Measurements from ENCODE around the gene PGK1. TPM values are rescaled to one million over a fixed set of nuclear protein-coding genes. Genes with fewer than 3 reads are reported as not detected.
"Not testable (repeated sequence)": the region's sequence is repeated elsewhere in the genome, so short reads cannot be mapped to it uniquely, and the experiment has no call there.

PGK1 gene
- total RNA-seq, 2 experiments from 2014 or later = 1,246 to 1,264 TPM

GRCh38 chrX:78131117-78131516 is 27.1 kb downstream of the PGK1 start:
- Mint-ChIP-seq H3K36me3 (peaks cover 10% of the 10 kb centered on the region), H3K27ac (peak overlapping the region; percentile 48), H3K9me3 (no peaks in the 10 kb centered on the region), H3K27me3 (no peaks in the 10 kb centered on the region), H3K4me1 (peaks cover 4% of the 10 kb centered on the region), H3K4me3 (no peak overlapping the region)
- DNase-seq = no peak

GRCh38 chrX:78133238-78133960 is 29.4 kb downstream of the PGK1 start:
- no peaks in the 10 kb centered on the region for H3K9me3 Mint-ChIP-seq
- H3K4me1 Mint-ChIP-seq = peaks cover 3% of the 10 kb centered on the region
- H3K4me3 Mint-ChIP-seq = no peak overlapping the region
- H3K36me3 Mint-ChIP-seq = peaks cover 9% of the 10 kb centered on the region
- H3K27ac Mint-ChIP-seq = no peak overlapping the region
- no peak for DNase-seq
- no peaks in the 10 kb centered on the region for H3K27me3 Mint-ChIP-seq

GRCh38 chrX:78139160-78140123 is 35.4 kb downstream of the PGK1 start, which contains the start of gene TAF9B:
Gene TAF9B, minus strand, starts transcription at chrX:78139650. Its CDS starts 39 bp downstream, at chrX:78139611.
- H3K4me1 Mint-ChIP-seq = peaks cover 3% of the 10 kb centered on the region
- peak; percentile 83 for DNase-seq
- H3K27me3 Mint-ChIP-seq = no peaks in the 10 kb centered on the region
- peaks cover 1% of the 10 kb centered on the region for H3K36me3 Mint-ChIP-seq
- peaks cover 4% of the 10 kb centered on the region for H3K9me3 Mint-ChIP-seq
- peak within 1 kb of the TSS; percentile 90 for H3K4me3 Mint-ChIP-seq
- peak within 1 kb of the TSS; percentile 91 for H3K27ac Mint-ChIP-seq

GRCh38 chrX:78140206-78140605 is 36.2 kb downstream of the PGK1 start:
- H3K4me3 Mint-ChIP-seq = peak overlapping the region; percentile 90
- peaks cover 3% of the 10 kb centered on the region for H3K4me1 Mint-ChIP-seq
- no peak for DNase-seq
- H3K9me3 Mint-ChIP-seq = peaks cover 4% of the 10 kb centered on the region
- peak overlapping the region; percentile 66 for H3K27ac Mint-ChIP-seq
- no peaks in the 10 kb centered on the region for H3K27me3 Mint-ChIP-seq
- H3K36me3 Mint-ChIP-seq = peaks cover 1% of the 10 kb centered on the region

- peaks cover 12% of the 10 kb centered on the region for H3K9me3 Mint-ChIP-seq
Observed at GRCh38 chrX:78147002-78147540, 43.0 kb downstream of the PGK1 start.

GRCh38 chrX:78157373-78157772 is 53.3 kb downstream of the PGK1 start:
- DNase-seq, H3K27ac Mint-ChIP-seq, H3K27me3 Mint-ChIP-seq, H3K36me3 Mint-ChIP-seq, H3K9me3 Mint-ChIP-seq, H3K4me3 Mint-ChIP-seq, H3K4me1 Mint-ChIP-seq: not testable (repeated sequence)

More at GRCh38 chrX:78147002-78147540, 43.0 kb downstream of the PGK1 start:
- not testable (repeated sequence) for DNase-seq, H3K27ac Mint-ChIP-seq, H3K4me3 Mint-ChIP-seq, H3K27me3 Mint-ChIP-seq, H3K4me1 Mint-ChIP-seq, H3K36me3 Mint-ChIP-seq

GRCh38 chrX:78157846-78158245 is 53.8 kb downstream of the PGK1 start:
- not testable (repeated sequence) for DNase-seq, H3K27ac Mint-ChIP-seq, H3K27me3 Mint-ChIP-seq, H3K4me3 Mint-ChIP-seq, H3K4me1 Mint-ChIP-seq, H3K36me3 Mint-ChIP-seq, H3K9me3 Mint-ChIP-seq

- not testable (repeated sequence) for DNase-seq, H3K27me3 Mint-ChIP-seq, H3K4me3 Mint-ChIP-seq, H3K9me3 Mint-ChIP-seq, H3K4me1 Mint-ChIP-seq, H3K27ac Mint-ChIP-seq, H3K36me3 Mint-ChIP-seq
Observed at GRCh38 chrX:78160711-78161110, 56.7 kb downstream of the PGK1 start.

GRCh38 chrX:78163175-78163574 is 59.1 kb downstream of the PGK1 start:
- H3K9me3 Mint-ChIP-seq, H3K27me3 Mint-ChIP-seq, H3K27ac Mint-ChIP-seq, H3K4me1 Mint-ChIP-seq, H3K36me3 Mint-ChIP-seq, DNase-seq, H3K4me3 Mint-ChIP-seq: not testable (repeated sequence)

- no peak for DNase-seq
- H3K36me3 Mint-ChIP-seq = no peaks in the 10 kb centered on the region
- peaks cover 4% of the 10 kb centered on the region for H3K9me3 Mint-ChIP-seq
- peaks cover 3% of the 10 kb centered on the region for H3K4me1 Mint-ChIP-seq
- H3K27me3 Mint-ChIP-seq = no peaks in the 10 kb centered on the region
- H3K4me3 Mint-ChIP-seq = no peak overlapping the region
- H3K27ac Mint-ChIP-seq = no peak overlapping the region
Observed at GRCh38 chrX:78165425-78165824, 61.4 kb downstream of the PGK1 start.

GRCh38 chrX:78168065-78168464 is 64.0 kb downstream of the PGK1 start:
- Mint-ChIP-seq H3K9me3 (no peaks in the 10 kb centered on the region), H3K27me3 (no peaks in the 10 kb centered on the region), H3K27ac (no peak overlapping the region), H3K4me1 (peaks cover 2% of the 10 kb centered on the region), H3K4me3 (no peak overlapping the region), H3K36me3 (no peaks in the 10 kb centered on the region)
- no peak for DNase-seq

Other genes with a start within 250 kb of the PGK1 start
- 10 to 100 TPM; 37.5 to 41.3 TPM for gene MAGT1, start 208.8 kb upstream of the PGK1 start, total RNA-seq
- 100 to 1,000 TPM; 341 to 345 TPM for gene COX7B, start 204.8 kb upstream of the PGK1 start, total RNA-seq
- gene ATP7A, start 193.6 kb upstream of the PGK1 start, total RNA-seq = 1 to 10 TPM; 6.4 to 7.0 TPM
- under 1 TPM in 1 of 2 experiments, not detected in 1; 0.92 TPM for gene PGAM4, start 134.6 kb upstream of the PGK1 start, total RNA-seq
- gene TAF9B, start 35.4 kb downstream of the PGK1 start, total RNA-seq = 10 to 100 TPM; 19.6 to 20.9 TPM
- under 1 TPM; 0.36 to 0.66 TPM for gene CYSLTR1, start 223.4 kb downstream of the PGK1 start, total RNA-seq